Effector memory CD4-positive, alpha-beta T cell (primary cell): ENCODE data around the gene TRIM44.
"Not testable (repeated sequence)": the region's sequence is repeated elsewhere in the genome, so short reads cannot be mapped to it uniquely, and the experiment has no call there.

ENCODE experiments used
- DNase-seq, 3 donors: peaks; one replicate each; pipeline ENCODE4 v3.0.0-alpha.2; 2020
- H3K27ac ChIP-seq: 2 replicates; pipeline ENCODE4 v1.7.0; 2013; ENCODE audit warnings: mild to moderate bottlenecking, low read length, moderate library complexity; ENCODE audit not compliant: insufficient read depth, poor library complexity, severe bottlenecking
- H3K27me3 ChIP-seq: replicated peaks from 2 replicates; pipeline ENCODE4 v1.7.0; 2013; ENCODE audit warnings: mild to moderate bottlenecking, low read length; ENCODE audit not compliant: insufficient read depth, control insufficient read depth, poor library complexity, severe bottlenecking
- H3K36me3 ChIP-seq: 2 replicates; pipeline ENCODE4 v1.7.0; 2013; ENCODE audit warnings: mild to moderate bottlenecking, low read length, moderate library complexity; ENCODE audit not compliant: control insufficient read depth, insufficient read depth
- H3K4me1 ChIP-seq: 2 replicates; pipeline ENCODE4 v1.7.0; 2013; ENCODE audit warnings: low read length, mild to moderate bottlenecking; ENCODE audit not compliant: control insufficient read depth, insufficient read depth, poor library complexity, severe bottlenecking
- H3K4me3 ChIP-seq: 2 replicates; pipeline ENCODE4 v1.7.0; 2013; ENCODE audit warnings: low read length, low read depth, mild to moderate bottlenecking; ENCODE audit not compliant: insufficient read depth, poor library complexity, severe bottlenecking
- H3K9me3 ChIP-seq: 2 replicates; pipeline ENCODE4 v1.7.0; 2013; ENCODE audit warnings: mild to moderate bottlenecking, low read length, moderate library complexity; ENCODE audit not compliant: control insufficient read depth

Gene TRIM44

DNA sequence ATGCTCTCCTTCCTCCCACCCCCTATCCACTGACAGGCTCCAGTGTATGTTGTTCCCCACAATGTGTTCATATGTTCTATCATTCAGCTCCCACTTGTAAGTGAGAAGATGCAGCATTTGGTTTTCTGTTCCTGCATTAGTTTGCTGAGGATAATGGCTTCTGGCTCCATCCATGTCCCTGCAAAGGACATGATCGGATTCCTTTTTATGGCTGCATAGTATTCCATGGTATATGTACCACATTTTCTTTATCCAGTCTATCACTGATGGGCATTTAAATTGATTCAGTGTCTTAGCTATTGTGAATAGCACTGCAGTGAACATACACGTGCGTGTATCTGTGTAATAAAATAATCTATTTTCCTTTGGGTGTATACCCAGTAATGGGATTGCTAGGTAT lies 5.8 kb downstream of the TRIM44 start:
- H3K27me3 ChIP-seq, DNase-seq, H3K36me3 ChIP-seq, H3K27ac ChIP-seq, H3K9me3 ChIP-seq, H3K4me1 ChIP-seq, H3K4me3 ChIP-seq: not testable (repeated sequence)

DNA sequence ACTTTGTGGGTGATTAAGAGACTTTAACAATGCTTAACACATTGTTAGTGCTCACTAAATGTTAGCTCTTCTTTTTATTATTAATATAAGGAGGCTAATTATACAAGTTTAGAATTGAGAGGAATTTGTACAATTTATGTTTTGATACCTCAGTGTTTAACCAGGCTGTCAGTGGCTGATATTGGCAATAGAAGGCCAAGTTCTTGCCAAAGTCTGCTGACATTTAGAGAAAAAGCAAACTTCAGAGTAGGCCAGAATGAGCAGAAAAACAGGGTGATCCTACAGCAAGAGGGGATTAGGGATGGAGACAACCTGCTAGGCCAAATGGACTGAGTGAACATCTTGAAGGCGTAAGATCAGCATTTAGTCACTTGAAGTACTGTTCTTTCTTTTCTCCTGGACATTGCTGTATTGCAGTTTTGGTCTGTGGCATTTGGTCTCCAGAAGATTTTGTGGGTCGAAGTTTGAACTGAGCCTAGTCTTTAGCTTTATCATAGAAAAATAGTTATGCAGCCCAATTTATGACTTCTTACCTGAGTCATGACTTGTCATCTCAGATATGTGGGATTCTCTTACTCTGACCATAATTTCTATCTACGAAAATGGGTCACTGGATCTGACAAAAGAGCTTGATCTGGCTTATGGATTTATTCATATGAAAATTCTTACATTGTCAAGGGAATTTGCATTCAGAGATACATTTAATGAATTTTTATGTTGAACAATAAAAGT lies 9.0 kb downstream of the TRIM44 start:
- Histone ChIP-seq H3K27ac (no peak overlapping the region), H3K4me3 (no peak overlapping the region), H3K9me3 (peaks cover 6% of the 10 kb centered on the region), H3K36me3 (no peaks in the 10 kb centered on the region), H3K4me1 (no peaks in the 10 kb centered on the region), H3K27me3 (no peaks in the 10 kb centered on the region)
- DNase-seq: no peak

DNA sequence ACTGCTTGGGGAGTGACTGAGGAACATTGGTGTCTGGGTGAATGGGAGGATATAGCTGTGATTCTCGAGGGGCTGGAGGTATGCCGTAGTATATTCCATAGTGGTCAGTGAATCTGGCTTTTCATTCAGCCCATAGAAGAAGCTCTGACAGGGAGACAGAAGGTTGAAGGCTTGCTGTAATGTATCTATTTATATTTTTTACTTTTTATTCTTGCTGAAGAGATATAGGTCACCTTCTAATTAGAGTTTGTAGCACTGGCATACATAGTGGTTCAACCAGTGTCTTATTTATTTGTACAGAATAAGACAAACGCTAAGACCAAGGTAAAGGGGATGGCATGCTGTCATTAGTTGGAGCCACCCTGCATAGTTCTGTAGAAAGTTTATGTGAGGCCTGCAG lies 10.0 kb downstream of the TRIM44 start:
- Histone ChIP-seq H3K36me3 (no peaks in the 10 kb centered on the region), H3K4me3 (no peak overlapping the region), H3K4me1 (no peaks in the 10 kb centered on the region), H3K9me3 (no peaks in the 10 kb centered on the region), H3K27ac (no peak overlapping the region), H3K27me3 (no peaks in the 10 kb centered on the region)
- DNase-seq: no peak

DNA sequence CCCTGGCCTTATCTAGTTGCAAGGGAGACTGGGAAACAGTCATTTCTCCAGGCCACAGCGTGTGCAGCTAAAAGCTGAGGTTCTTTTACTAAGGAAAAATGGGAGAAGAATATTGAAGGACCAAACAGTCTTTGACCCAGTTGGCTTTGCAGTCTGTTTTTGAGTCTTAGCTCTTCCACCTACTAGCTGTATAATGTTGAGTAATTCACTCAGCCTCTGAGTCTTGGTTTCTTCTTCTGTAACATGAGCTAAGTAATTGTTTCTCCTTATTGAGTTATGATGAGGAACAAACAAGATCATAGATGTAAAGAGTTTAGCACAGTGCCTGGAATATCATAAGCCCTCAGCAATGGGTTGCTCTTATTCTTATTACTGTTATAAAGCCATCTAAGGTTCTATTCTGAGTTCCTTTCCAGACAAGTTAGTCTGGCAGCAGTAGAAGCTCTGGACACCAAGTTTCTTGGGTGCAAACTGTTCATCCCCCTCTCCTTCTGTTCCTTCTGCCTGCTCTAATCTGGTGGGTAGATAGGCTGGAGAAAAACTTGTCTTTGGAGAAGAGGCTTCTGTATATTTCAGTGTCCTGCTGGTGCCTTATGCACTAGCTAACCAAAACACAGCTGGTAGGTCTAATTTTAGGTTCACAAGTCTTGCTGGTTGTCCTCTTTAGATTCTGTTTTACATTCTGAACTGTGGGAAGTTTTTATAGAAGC lies 13.5 kb downstream of the TRIM44 start:
- Histone ChIP-seq H3K4me1 (no peaks in the 10 kb centered on the region), H3K27ac (no peak overlapping the region), H3K9me3 (no peaks in the 10 kb centered on the region), H3K36me3 (no peaks in the 10 kb centered on the region), H3K4me3 (no peak overlapping the region), H3K27me3 (no peaks in the 10 kb centered on the region)
- no peak for DNase-seq

DNA sequence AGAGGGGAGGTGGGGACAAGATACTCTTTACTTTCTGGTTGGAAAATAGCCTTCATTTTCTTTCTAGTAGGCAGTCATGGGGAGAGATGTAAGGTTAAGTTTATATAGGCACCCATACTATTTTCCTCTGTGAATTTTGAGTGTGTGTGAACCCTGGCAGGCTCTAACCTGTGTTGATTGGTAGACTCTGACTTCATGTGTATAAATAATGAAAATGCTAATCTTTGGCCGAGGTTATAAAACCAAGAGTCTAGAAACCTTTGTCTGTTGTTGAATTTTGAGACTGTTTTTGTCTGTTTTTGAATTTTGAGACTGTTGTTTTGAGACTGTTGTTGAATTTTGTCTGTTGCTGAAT lies 14.0 kb downstream of the TRIM44 start:
- Histone ChIP-seq H3K4me3 (no peak overlapping the region), H3K27me3 (no peaks in the 10 kb centered on the region), H3K9me3 (no peaks in the 10 kb centered on the region), H3K36me3 (no peaks in the 10 kb centered on the region), H3K27ac (no peak overlapping the region), H3K4me1 (no peaks in the 10 kb centered on the region)
- no peak for DNase-seq

DNA sequence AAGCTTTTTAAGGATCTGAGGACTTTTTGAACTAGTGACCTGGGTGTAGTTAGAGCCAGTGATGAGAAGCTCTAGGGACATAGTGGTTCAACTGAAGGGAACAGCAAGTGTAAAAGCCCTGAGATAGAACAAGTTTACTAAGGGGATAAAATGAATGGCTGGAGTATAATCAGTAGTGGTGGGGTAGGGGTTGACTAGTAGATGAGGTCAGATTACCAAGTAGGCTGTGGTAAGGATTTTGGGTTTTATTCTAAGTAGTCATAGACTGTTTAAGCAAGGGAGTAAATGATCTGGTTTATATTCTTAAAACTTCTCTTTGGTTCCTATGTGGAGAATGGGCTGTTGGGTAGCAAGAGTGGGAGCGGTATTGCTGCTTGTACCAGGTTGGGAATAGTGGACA lies 15.3 kb downstream of the TRIM44 start:
- Histone ChIP-seq H3K36me3 (no peaks in the 10 kb centered on the region), H3K27ac (no peak overlapping the region), H3K9me3 (no peaks in the 10 kb centered on the region), H3K4me1 (no peaks in the 10 kb centered on the region), H3K27me3 (no peaks in the 10 kb centered on the region), H3K4me3 (no peak overlapping the region)
- DNase-seq: no peak

DNA sequence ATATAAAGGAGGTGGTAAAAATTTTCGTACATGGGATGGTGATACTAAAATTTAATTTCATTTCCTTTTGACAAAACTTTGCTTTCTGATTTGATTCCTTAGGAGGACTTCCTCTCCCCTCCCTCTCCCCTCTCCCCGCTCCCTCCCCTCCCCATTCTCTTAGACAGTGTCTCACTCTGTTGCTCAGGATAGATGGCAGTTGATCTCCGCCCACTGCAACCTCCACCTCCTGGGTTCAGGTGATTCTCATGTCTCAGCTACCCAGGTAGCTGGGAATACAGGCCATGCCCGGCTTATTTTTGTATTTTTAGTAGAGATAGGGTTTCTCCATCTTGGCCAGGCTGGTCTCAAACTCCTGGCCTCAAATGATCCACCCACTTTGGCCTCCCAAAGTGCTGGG lies 15.9 kb downstream of the TRIM44 start:
- Histone ChIP-seq H3K4me1 (no peaks in the 10 kb centered on the region), H3K4me3 (no peak overlapping the region), H3K27ac (no peak overlapping the region), H3K9me3 (no peaks in the 10 kb centered on the region), H3K27me3 (no peaks in the 10 kb centered on the region), H3K36me3 (no peaks in the 10 kb centered on the region)
- DNase-seq: no peak

DNA sequence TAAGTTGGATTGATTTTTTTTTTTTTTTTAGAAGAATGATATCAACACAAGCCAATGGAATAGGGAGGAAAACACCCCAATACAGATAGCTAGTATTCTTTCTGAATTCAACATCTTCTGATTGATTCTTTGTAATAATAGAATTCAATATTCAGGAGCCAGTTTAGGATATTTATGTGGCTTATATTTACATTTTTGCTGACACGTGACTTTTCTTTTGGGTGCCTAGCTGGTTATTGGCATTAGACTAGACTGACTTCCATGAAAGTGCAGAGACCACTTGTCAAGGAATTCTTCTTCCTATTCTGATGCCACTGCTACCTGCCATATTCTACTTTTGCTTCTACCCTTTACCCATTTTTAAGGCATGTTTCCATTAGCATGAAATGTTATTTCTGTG lies 16.4 kb downstream of the TRIM44 start:
- no peak overlapping the region for H3K27ac ChIP-seq
- H3K9me3 ChIP-seq: no peaks in the 10 kb centered on the region
- H3K4me1 ChIP-seq: no peaks in the 10 kb centered on the region
- no peaks in the 10 kb centered on the region for H3K27me3 ChIP-seq
- no peak overlapping the region for H3K4me3 ChIP-seq
- H3K36me3 ChIP-seq: no peaks in the 10 kb centered on the region
- DNase-seq: no peak

DNA sequence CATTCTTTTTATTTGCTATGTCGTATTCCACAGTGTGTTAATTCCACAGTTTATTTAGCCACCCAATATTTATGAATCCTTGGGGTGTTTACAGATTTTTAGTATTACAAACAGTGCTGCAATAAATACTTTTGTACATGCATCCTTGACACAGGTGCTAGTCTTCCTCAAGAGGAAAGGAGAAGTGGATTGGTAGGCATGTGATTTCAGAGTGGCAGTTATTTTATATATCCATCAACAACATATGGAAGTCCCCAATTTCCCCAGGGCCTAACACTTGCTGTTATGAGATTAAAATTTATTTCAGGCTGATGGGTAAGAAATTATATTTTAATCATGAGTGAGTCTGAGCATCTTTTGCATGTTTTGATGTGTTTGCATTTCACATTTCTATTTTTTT lies 17.9 kb downstream of the TRIM44 start:
- DNase-seq: no peak
- H3K27ac ChIP-seq: no peak overlapping the region
- no peaks in the 10 kb centered on the region for H3K36me3 ChIP-seq
- H3K4me3 ChIP-seq: no peak overlapping the region
- H3K4me1 ChIP-seq: no peaks in the 10 kb centered on the region
- H3K27me3 ChIP-seq: no peaks in the 10 kb centered on the region
- H3K9me3 ChIP-seq: no peaks in the 10 kb centered on the region

DNA sequence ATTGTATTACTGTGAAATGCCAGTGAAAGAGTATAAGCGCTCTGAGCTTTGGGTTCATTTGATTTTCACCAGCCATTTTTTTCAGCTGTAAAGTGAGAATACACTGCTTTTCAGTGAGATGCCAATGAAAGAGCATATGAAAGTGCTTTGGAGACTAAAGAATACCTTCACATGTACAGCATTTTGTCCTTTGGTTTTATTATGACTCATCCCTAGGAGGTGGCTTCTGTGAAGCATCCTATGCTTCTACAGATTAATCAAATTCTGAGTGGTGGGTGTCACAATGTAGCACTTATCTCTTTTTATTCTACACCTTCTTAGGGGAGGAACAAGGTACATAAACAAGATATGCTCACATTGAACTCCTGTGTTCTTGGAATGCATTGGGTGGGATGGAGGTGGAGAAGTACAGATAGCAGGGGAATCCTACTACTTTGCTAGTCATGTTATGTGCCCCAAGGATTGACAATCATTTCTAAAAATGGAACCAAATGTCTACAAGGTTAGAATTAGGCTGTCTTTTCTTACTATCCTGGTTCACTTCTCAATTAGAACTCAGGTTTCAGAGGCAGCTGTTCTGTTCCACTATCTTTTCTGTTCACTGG lies 18.7 kb downstream of the TRIM44 start:
- Histone ChIP-seq H3K36me3 (no peaks in the 10 kb centered on the region), H3K4me3 (no peak overlapping the region), H3K4me1 (no peaks in the 10 kb centered on the region), H3K27me3 (no peaks in the 10 kb centered on the region), H3K9me3 (no peaks in the 10 kb centered on the region), H3K27ac (no peak overlapping the region)
- no peak for DNase-seq
